HL-60 (cell line): ENCODE measurements around the gene FAM120A.

ENCODE experiments used
- CTCF ChIP-seq: IDR thresholded peaks from one replicate; pipeline ENCODE4 v1.5.1; 2011; ENCODE audit warnings: low read length, control low read depth, inconsistent platforms; ENCODE audit not compliant: insufficient read depth
- GABPA ChIP-seq: IDR thresholded peaks from 2 replicates; pipeline ENCODE4 v1.6.1; 2012; ENCODE audit warnings: low read depth
- POLR2AphosphoS5 ChIP-seq: IDR thresholded peaks from 2 replicates; pipeline ENCODE4 v1.6.1; 2012; ENCODE audit warnings: low read depth
- REST ChIP-seq: IDR thresholded peaks from 2 replicates; pipeline ENCODE4 v1.6.1; 2012; ENCODE audit warnings: low read depth; ENCODE audit not compliant: insufficient replicate concordance

GRCh38 chr9:93436655-93437407 is 14.7 kb upstream of the FAM120A start:
- no peak for TF ChIP-seq CTCF
- TF ChIP-seq REST = no peak
- no peak for TF ChIP-seq POLR2AphosphoS5
- no peak for TF ChIP-seq GABPA
